GM12874 (cell line): ENCODE measurements around the gene CGB5.
A peak's percentile ranks its signal among the peaks of the same experiment; 100 is the strongest.
"Not testable (repeated sequence)": the region's sequence is repeated elsewhere in the genome, so short reads cannot be mapped to it uniquely, and the experiment has no call there.

Experiments
- TF ChIP-seq, protein P1 (sequence below): IDR thresholded peaks from 2 replicates; pipeline ENCODE4 v1.5.1; 2011; ENCODE audit warnings: low read depth, mild to moderate bottlenecking, control low read depth, low read length, moderate library complexity; ENCODE audit not compliant: insufficient read depth

The CGB5 gene

DNA sequence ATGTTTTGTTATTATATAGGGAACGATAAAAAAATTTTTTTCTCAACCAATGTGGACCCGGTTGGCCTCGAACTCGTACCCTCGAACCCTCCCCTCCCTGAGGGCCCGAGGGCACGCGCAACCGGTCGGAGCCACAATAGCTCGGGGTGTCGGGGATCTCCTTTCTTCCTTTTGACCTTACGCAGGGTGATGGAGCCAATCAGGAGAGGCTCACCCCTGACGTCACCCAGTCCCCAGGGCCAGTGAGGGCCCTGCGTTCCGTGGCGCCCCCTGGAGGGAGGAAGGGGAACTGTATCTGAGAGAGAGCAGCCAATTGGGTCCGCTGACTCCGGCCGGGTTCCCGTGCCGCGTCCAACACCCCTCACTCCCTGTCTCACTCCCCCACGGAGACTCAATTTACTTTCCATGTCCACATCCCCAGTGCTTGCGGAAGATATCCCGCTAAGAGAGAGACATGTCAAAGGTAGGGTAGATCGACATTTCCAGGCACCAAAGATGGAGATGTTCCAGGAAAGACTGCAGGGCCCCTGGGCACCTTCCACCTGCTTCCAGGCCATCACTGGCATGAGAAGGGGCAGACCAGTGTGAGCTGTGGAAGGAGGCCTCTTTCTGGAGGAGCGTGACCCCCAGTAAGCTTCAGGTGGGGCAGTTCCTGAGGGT, 11.9 kb upstream of the CGB5 start, which contains the start of gene CGB2:
Gene CGB2 (plus strand): TSS at position 249 of the 660 bp plus-strand sequence. CDS start 206 bp downstream, at position 455.
- TF ChIP-seq, protein P1, sequence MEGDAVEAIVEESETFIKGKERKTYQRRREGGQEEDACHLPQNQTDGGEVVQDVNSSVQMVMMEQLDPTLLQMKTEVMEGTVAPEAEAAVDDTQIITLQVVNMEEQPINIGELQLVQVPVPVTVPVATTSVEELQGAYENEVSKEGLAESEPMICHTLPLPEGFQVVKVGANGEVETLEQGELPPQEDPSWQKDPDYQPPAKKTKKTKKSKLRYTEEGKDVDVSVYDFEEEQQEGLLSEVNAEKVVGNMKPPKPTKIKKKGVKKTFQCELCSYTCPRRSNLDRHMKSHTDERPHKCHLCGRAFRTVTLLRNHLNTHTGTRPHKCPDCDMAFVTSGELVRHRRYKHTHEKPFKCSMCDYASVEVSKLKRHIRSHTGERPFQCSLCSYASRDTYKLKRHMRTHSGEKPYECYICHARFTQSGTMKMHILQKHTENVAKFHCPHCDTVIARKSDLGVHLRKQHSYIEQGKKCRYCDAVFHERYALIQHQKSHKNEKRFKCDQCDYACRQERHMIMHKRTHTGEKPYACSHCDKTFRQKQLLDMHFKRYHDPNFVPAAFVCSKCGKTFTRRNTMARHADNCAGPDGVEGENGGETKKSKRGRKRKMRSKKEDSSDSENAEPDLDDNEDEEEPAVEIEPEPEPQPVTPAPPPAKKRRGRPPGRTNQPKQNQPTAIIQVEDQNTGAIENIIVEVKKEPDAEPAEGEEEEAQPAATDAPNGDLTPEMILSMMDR, result peak; percentile 56

DNA sequence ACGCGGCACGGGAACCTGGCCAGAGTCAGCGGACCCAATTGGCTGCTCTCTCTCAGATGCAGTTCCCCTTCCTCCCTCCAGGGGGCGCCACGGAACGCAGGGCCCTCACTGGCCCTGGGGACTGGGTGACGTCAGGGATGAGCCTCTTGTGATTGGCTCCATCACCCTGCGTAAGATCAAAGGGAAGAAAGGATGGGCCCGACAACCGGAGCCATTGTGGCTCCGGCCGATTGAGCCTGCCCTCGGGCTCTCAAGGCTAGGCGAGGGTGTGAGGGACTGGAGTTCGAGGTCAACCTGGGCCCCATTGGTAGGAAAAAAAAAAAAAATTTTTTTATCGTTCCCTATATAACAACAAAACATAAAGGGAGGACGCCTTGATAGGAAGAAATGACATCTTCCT, 6.8 kb upstream of the CGB5 start, which contains the start of gene CGB1:
Gene CGB1 (minus strand): TSS at position 81 of the 400 bp plus-strand sequence. CDS start 184 bp downstream, outside the sequence.
- TF ChIP-seq, protein P1, result peak; percentile 68

DNA sequence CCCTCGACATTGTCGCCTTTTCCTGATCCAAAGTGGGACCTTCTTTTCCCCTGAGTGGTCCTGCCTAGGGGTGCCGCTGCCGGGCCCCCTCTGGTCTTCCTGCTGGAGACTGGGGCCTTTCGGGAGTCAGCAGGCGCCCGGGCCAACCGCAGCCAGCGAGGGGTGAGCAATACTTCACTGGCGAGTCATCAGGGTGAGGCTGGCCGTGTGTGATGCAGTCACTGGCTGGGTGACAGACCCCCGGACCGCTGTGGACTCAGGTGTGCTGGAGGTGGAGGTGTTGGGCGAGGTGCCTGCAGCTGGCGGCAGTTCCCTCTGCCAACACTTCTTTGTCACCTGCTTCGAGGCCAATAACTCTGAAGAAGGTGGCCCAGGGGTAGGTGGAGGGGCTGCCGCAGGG, 1.5 kb upstream of the CGB5 start:
- TF ChIP-seq, protein P1, result no peak

DNA sequence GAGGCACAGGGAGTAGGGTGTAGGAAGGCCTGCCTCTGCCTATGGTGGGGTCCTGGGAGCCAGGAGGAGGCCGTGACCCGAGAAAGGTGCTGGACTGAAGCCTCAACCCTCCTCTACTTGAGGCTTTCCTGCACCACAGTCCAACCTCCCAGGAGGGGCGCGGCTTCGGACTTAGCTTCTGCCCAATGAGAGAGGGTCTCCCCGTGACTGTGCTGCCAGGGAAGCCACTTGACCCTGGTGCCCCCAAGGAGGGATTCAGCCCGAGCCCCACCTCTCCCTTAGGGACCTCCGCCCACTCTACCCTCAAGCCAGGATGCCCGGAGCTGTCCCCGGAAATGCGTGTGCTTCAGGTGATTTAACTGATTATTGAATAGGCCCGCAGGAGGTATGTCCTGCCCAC, 5.4 kb downstream of the CGB5 start, which contains the start of gene CGB8:
Gene CGB8 (minus strand): TSS at position 101 of the 400 bp plus-strand sequence. CDS start 372 bp downstream, outside the sequence.
- TF ChIP-seq, protein P1, result not testable (repeated sequence)

DNA sequence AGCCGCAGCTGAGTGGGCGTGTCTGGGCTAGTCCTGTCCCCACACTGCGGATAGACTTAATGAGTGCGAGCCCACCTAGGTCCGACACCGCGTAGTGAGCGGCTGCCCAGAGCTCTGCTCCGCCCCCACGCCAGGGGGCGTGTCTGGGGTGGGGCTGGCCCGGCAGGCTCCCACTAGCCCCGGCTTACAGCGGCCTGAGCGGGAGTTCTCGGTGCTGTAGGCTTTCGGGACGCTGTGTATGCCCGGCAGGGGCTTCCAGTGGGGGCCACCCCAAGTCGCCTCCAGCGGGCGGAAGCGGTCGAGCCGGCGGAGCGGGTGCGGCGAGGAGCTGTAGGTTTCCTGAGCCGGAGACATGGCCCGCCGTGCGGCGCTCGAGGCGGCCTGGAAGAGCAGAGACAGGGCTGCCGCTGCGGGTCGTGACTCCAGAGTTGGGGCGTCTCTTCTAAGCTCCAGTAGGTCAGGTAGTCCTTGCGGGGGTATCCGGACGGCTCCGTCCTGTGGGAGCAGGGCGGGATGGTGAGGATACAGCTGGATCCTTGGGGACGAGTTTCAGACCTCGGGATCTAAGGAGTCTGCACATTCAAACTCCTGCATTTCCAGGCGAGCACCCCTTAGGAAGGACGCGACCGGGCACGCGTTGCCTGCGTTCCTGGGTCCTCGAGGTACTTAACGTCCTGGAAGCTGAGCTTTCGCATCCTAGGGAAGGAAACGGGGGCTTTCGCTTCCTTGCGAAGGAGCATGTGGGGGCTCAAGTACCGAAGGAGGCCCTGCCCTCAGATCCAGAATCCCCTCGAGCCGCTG, 12.7 kb downstream of the CGB5 start:
- TF ChIP-seq, protein P1, result peak; percentile 28; the same call in 1 of the 2 replicates

DNA sequence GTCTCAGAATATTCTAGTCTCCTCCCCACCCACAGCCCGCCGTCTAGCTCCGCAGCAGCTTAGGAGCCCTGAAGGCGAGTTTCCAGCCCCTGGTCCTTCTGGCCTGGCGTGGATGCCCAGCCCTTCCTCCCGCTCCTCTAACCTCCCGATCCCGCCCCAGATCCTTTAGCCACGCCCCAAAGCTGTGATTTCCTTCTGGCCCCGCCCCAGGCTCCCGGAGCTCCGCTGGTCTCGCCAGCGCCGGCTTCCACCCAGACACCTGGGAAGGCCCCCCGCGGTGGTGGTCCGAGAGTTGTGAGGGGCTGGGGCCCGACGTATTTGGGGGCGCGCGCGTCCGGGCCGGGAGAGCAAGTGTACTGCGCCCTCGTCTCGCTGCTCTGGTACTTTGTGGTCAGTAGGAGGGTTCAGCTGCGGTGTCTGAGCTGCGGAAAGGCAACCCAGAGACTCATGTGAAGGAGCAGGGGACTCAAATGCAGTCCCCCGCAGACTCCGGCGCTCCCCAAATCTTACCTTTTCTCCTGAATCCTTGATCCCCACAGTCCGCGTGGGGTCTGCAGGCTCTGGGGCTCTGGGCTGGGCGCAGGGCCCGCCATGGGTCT, 14.1 kb downstream of the CGB5 start, which contains the start of gene CGB7:
Gene CGB7 (minus strand): TSS at position 114 of the 599 bp plus-strand sequence. CDS start 2,374 bp downstream, outside the sequence.
- TF ChIP-seq, protein P1, result no peak

DNA sequence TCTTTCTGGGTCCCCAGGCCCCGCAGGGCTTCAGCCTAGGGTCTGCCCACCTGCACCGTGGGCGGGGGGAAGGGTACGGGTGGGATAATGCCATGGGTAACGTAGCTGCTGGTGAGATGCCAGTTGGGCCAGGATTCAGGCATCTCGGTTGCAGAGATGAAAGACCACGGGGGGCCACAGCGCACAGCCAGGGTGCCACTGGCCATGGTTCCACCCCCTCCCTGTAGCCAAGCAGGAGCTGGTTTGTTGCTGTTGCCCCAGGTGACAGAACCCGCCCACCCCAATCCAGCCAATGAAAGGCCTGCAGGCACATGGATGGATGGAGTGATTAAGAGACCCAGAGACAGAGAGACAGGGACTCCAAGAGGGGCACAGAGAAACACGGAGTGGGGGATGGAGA, 14.9 kb downstream of the CGB5 start:
- TF ChIP-seq, protein P1, result no peak
